ENCODE data around the gene FSCN2.

FSCN2 gene

DNA sequence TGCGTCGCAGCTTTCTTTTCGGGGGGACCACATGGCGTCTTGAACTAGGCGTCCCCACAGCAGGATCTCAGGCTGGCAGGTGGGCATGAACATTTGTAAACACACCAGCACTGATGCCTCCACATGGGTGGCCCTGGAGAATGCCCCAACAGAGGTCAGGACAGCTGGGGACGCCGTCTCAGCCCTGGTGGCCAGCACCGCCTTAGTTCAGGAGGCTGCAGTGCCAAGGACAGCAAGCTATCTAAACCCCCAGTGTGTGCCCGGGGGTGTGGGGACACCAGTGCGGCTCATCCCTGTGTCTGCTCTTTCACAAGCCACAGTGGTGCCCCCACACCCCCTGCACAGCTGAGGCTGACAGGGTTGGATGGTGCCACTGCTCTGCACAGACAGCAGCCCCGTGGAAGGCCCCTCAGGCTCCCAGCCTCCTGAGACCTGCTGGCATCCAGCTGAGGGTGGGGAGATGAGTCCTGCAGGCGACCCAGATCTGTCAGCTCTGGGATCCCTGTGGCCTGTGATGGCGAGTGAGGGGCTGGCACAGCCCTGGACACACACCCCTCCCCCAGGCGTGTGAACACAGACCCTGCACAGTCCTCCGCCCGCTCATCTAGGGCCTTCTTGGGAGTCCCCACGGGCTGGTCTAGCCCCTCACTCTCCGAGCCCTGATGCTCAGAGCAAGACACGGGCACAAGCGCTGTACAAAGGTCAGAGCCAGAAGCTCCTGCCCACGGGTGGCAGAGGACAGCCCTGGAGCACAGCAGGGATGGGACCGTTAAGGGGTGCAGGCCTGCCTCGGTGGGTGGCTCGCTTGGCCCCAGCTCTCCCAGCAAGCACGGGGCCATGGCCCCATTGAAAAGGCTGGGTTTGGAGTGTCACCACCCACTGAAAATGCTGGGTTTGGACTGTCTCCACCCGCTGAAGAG is 10.7 kb downstream of the FSCN2 start:
- ATAC-seq, result no peak
- TF ChIP-seq ZNF8 (CRISPR knock-in tag; IDR thresholded peaks at IDR 0.05) (no peak), ZNF70 (CRISPR knock-in tag; IDR thresholded peaks at IDR 0.05) (no peak), ZNF565 (CRISPR knock-in tag; conservative IDR thresholded peaks at IDR 0.05; ENCODE audit: low read depth) (no peak), ZC3H10 (CRISPR knock-in tag; IDR thresholded peaks at IDR 0.05) (no peak), ARNTL (CRISPR knock-in tag; IDR thresholded peaks at IDR 0.05; ENCODE audit: borderline replicate concordance, low read depth) (no peak), ISL1 (CRISPR knock-in tag; IDR thresholded peaks at IDR 0.05) (no peak), CSDC2 (CRISPR knock-in tag; IDR thresholded peaks at IDR 0.05) (no peak), ZFP3 (CRISPR knock-in tag; IDR thresholded peaks at IDR 0.05) (no peak), CSRNP3 (CRISPR knock-in tag; IDR thresholded peaks at IDR 0.05) (no peak), TOX (CRISPR knock-in tag; IDR thresholded peaks at IDR 0.05; ENCODE audit: borderline replicate concordance) (no peak), TCF4 (CRISPR knock-in tag; IDR thresholded peaks at IDR 0.05; ENCODE audit: borderline replicate concordance) (no peak), SNAI2 (CRISPR knock-in tag; IDR thresholded peaks at IDR 0.05) (no peak), PPARA (CRISPR knock-in tag; IDR thresholded peaks at IDR 0.05; ENCODE audit: borderline replicate concordance) (no peak)
- TF ChIP-seq, protein P1, sequence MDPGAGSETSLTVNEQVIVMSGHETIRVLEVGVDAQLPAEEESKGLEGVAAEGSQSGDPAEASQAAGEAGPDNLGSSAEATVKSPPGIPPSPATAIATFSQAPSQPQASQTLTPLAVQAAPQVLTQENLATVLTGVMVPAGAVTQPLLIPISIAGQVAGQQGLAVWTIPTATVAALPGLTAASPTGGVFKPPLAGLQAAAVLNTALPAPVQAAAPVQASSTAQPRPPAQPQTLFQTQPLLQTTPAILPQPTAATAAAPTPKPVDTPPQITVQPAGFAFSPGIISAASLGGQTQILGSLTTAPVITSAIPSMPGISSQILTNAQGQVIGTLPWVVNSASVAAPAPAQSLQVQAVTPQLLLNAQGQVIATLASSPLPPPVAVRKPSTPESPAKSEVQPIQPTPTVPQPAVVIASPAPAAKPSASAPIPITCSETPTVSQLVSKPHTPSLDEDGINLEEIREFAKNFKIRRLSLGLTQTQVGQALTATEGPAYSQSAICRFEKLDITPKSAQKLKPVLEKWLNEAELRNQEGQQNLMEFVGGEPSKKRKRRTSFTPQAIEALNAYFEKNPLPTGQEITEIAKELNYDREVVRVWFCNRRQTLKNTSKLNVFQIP (CRISPR knock-in tag; IDR thresholded peaks at IDR 0.05; ENCODE audit: borderline replicate concordance, low read depth), result no peak
- TF ChIP-seq, protein P2, sequence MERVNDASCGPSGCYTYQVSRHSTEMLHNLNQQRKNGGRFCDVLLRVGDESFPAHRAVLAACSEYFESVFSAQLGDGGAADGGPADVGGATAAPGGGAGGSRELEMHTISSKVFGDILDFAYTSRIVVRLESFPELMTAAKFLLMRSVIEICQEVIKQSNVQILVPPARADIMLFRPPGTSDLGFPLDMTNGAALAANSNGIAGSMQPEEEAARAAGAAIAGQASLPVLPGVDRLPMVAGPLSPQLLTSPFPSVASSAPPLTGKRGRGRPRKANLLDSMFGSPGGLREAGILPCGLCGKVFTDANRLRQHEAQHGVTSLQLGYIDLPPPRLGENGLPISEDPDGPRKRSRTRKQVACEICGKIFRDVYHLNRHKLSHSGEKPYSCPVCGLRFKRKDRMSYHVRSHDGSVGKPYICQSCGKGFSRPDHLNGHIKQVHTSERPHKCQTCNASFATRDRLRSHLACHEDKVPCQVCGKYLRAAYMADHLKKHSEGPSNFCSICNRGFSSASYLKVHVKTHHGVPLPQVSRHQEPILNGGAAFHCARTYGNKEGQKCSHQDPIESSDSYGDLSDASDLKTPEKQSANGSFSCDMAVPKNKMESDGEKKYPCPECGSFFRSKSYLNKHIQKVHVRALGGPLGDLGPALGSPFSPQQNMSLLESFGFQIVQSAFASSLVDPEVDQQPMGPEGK (CRISPR knock-in tag; IDR thresholded peaks at IDR 0.05; ENCODE audit: borderline replicate concordance), result no peak
- TF ChIP-seq, protein P3, sequence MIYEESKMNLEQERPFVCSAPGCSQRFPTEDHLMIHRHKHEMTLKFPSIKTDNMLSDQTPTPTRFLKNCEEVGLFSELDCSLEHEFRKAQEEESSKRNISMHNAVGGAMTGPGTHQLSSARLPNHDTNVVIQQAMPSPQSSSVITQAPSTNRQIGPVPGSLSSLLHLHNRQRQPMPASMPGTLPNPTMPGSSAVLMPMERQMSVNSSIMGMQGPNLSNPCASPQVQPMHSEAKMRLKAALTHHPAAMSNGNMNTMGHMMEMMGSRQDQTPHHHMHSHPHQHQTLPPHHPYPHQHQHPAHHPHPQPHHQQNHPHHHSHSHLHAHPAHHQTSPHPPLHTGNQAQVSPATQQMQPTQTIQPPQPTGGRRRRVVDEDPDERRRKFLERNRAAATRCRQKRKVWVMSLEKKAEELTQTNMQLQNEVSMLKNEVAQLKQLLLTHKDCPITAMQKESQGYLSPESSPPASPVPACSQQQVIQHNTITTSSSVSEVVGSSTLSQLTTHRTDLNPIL (CRISPR knock-in tag; IDR thresholded peaks at IDR 0.05; ENCODE audit: low read depth), result no peak

GRCh38 chr17:81539571-81539900 is 11.4 kb downstream of the FSCN2 start:
- TF ChIP-seq TCF4 (CRISPR knock-in tag; IDR thresholded peaks at IDR 0.05; ENCODE audit: borderline replicate concordance) (no peak), OSR1 (CRISPR knock-in tag; IDR thresholded peaks at IDR 0.05) (no peak), ZNF565 (CRISPR knock-in tag; conservative IDR thresholded peaks at IDR 0.05; ENCODE audit: low read depth) (no peak), ISL1 (CRISPR knock-in tag; IDR thresholded peaks at IDR 0.05) (no peak), CSRNP3 (CRISPR knock-in tag; IDR thresholded peaks at IDR 0.05) (no peak), ZNF70 (CRISPR knock-in tag; IDR thresholded peaks at IDR 0.05) (no peak), SNAI2 (CRISPR knock-in tag; IDR thresholded peaks at IDR 0.05) (no peak), ZC3H10 (CRISPR knock-in tag; IDR thresholded peaks at IDR 0.05) (no peak), ZFP30 (CRISPR knock-in tag; IDR thresholded peaks at IDR 0.05) (no peak), ESRRG (CRISPR knock-in tag; IDR thresholded peaks at IDR 0.05) (no peak), RARB (CRISPR knock-in tag; IDR thresholded peaks at IDR 0.05) (no peak), ZFP3 (CRISPR knock-in tag; IDR thresholded peaks at IDR 0.05) (no peak)
- TF ChIP-seq, protein P2 (CRISPR knock-in tag; IDR thresholded peaks at IDR 0.05; ENCODE audit: borderline replicate concordance), result no peak
- TF ChIP-seq, protein P1 (CRISPR knock-in tag; IDR thresholded peaks at IDR 0.05; ENCODE audit: borderline replicate concordance, low read depth), result no peak
- no peak for ATAC-seq
